Activated CD8-positive, alpha-beta memory T cell treated with anti-CD3 and anti-CD28 coated beads, Interleukin-2, amount 50 U/mL, for 24 hours (primary cell): ENCODE data around the gene PRPH.
"Not testable (repeated sequence)": the region's sequence is repeated elsewhere in the genome, so short reads cannot be mapped to it uniquely, and the experiment has no call there.

Source experiments
- DNase-seq: peaks from one replicate; pipeline ENCODE4 v3.0.0-alpha.2; 2020; ENCODE audit errors: extremely low read depth

Gene PRPH

GRCh38 chr12:49276304-49277290 lies 18.4 kb upstream of the PRPH start:
- DNase-seq = no peak

DNA sequence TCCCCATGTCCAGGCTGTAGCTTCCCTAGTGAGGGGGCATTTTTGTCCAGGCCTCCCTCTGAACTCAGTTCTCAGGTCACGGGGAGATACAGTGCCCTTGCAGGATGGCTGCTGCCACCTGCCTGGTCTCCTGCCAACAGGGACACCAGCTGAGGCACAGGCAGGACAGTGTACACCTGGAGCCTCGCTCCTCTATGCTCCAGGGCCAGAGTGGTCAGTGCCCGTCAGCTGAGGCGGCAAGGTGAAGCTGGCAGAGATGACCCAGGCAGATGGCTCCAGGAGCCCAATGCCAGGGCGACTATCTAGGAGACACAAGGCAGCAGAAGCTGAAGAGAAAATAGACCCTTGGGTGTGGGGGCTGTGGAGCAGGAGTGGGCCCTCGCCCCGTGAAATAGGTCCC lies 17.5 kb upstream of the PRPH start:
- no peak for DNase-seq

- no peak for DNase-seq
Measured at GRCh38 chr12:49279706-49280159, 15.2 kb upstream of the PRPH start.

DNA sequence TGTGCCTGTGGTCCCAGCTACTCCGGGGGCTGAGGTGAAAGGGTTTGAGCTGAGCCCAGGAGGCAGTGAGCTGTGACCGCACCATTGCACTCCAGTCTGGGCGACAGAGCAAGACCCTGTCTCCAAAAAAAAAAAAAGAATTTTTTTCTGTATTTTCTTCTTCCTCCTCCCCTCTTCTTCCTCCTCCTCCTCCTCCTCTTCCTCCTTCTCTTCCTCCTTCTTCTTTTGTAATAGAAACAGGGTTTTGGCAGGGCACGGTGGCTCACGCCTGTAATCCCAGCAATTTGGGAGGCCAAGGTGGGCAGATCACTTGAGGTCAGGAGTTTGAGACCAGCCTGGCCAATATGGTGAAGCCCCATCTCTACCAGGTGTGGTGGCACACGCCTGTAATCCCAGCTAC lies 14.4 kb upstream of the PRPH start:
- DNase-seq = not testable (repeated sequence)

- DNase-seq = no peak
Measured at GRCh38 chr12:49282302-49282701, 12.6 kb upstream of the PRPH start.

DNA sequence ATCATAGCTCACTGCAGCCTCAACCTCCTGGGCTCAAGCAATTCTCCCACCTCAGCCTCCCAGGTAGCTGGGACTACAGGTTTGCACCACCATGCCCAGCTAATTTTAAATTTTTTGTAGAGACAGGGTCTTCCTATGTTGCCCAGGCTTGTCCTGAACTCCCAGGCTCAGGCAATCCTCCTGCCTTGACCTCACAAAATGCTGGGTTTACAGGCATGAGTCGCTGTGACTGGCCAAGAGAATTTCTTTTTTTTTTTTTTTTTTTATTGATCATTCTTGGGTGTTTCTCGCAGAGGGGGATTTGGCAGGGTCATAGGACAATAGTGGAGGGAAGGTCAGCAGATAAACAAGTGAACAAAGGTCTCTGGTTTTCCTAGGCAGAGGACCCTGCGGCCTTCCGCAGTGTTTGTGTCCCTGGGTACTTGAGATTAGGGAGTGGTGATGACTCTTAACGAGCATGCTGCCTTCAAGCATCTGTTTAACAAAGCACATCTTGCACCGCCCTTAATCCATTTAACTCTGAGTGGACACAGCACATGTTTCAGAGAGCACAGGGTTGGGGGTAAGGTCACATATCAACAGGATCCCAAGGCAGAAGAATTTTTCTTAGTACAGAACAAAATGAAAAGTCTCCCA lies 12.1 kb upstream of the PRPH start:
- DNase-seq = not testable (repeated sequence)

- no peak for DNase-seq
Measured at GRCh38 chr12:49283541-49284429, 11.2 kb upstream of the PRPH start.

GRCh38 chr12:49284672-49285071 lies 10.3 kb upstream of the PRPH start:
- no peak for DNase-seq

DNA sequence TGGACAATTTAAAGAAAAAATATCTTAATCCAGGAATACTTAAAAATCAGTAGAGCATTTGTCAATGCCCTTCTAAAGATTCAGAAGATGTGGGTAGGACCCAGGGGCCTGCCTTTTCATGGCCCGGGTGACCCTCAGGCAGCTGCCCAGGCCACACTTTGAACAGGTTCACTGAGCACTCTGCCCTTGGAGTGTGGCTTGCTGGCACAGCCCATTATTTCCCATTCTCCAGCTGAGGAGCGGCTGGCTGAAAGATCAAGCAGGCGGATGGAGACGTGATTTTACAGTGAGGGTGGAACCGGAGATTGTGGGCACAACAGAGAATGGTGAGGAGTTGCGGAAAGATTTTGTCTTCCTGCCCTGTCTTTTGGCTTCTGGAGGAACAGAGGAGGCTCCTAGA lies 7.1 kb upstream of the PRPH start:
- no peak for DNase-seq

GRCh38 chr12:49288412-49288853 lies 6.5 kb upstream of the PRPH start:
- peak; percentile 32 for DNase-seq

DNA sequence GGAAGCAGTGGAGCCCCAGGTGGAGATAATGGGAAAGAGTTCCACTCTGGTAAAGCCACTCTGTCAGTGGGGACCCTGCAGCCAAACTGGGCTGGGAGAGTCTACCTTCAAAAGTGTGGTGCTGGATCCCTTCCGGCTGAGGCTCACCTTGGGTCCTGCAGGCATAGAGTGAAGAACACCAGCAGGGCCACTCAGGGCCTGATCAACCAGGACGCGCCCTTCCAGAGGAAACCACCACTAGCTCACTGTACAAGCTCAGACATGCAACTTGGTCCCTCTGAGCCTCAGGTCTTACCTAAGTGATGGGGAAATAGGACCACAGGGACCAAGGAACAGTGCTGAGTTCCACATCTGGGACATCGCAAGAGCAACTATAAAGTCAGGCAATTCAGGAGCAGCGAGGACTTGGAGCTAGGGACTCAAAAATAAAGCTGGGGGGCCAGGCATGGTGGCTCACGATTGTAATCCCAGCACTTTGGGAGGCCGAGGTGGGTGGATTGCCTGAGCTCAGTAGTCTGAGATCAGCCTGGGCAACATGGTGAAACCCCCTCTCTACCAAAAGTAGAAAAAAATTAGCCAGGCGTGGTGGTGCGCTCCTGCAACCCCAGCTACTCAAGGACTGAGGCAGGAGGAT lies 5.9 kb upstream of the PRPH start:
- no peak for DNase-seq

DNA sequence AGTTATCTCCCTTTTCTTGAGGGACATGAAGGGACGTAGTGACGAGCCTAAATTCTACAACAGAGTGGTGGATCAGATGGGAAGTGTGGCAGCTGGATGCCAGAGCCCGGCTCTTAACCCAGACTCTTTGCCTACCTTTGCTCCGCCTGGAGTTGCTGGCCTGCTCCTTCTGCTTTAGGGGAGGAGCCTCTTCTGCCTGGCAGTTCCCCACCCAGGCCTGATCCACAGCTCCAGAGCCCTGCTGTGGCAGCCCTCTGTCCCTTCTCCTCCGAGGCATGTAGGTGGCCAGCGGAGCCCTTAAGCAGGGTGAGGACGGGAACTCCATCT lies 2.3 kb upstream of the PRPH start:
- no peak for DNase-seq

GRCh38 chr12:49293056-49293956 lies 1.6 kb upstream of the PRPH start:
- DNase-seq = no peak

- DNase-seq = no peak
Measured at GRCh38 chr12:49294086-49294803, 702 bp upstream of the PRPH start.

GRCh38 chr12:49294804-49295081 lies 204 bp upstream of the PRPH start:
- no peak for DNase-seq

DNA sequence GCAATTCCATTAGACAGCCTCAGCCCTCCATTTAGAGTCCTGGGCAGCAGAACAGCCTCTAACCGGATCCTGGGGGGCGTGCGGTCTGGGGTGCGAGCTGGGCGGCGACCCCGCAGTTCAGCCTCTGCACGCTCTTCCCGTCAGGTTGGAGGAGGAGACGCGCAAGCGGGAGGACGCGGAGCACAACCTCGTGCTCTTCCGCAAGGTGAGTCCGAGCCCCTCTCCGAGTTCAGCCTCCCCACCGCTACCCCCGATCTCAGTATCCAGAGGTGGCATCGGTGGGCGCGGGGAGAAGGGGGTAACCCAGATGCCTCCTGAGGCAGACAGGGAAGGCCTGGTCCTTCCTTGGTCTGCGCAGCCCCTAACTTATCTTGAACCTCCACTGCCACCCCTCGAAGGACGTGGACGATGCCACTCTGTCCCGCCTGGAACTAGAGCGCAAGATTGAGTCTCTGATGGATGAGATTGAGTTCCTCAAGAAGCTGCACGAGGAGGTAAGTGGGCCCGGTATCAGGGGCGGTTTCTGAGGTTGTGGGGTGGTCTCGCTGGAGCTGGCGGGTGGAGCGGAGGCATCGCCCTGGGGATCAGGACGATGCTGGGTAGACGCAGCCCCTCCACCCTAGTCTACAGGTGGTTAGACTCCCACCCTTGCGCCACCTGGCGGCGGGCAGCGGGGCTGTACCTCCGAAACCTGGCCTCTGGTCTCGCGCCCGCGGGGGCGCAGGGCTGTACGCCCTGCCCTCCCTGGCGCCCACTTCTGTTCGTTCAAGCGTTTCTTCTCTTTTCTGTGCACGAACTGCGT lies 1.3 kb downstream of the PRPH start:
- peak; percentile 12 for DNase-seq

- DNase-seq = no peak
Measured at GRCh38 chr12:49296836-49297694, 2.1 kb downstream of the PRPH start.

DNA sequence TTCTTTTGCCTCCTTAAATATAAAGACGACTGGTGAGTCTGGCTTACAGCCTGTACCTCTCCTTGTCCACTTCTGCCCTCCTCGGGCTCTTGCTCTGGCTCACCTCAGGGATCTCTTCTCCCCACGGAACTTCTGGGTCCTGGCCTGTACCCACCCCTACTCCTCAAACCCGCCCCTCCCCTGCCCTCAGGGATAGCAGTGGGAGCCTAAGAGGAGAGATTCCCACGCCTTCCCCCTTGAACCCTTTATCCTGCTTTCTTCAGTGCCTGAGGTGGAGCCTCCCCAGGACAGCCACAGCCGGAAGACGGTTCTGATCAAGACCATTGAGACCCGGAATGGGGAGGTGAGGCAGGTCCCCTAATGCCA lies 2.7 kb downstream of the PRPH start:
- DNase-seq = no peak
